ENCODE measurements around the gene LPIN2. TPM values are rescaled to one million over a fixed set of nuclear protein-coding genes. Genes with fewer than 3 reads are reported as not detected.
"Not testable (repeated sequence)": the region's sequence is repeated elsewhere in the genome, so short reads cannot be mapped to it uniquely, and the experiment has no call there.

The LPIN2 gene
- total RNA-seq, 1 experiment from 2014 or later, result 31.6 TPM

- DNase-seq (ENCODE audit: low read depth), result no peak
- in situ Hi-C loops (cut with HindIII; ENCODE audit: low pct_unique_long_range_greater_than_20kb, low sequenced_read_pairs), result no loop called here
Measured at GRCh38 chr18:3014503-3015203, 1.7 kb upstream of the LPIN2 start.

GRCh38 chr18:3012136-3013023 lies 564 bp downstream of the LPIN2 start:
- DNase-seq (ENCODE audit: low read depth), result no peak
- in situ Hi-C loops (cut with HindIII; ENCODE audit: low pct_unique_long_range_greater_than_20kb, low sequenced_read_pairs), result no loop called here

GRCh38 chr18:3010086-3010485 lies 2.9 kb downstream of the LPIN2 start:
- in situ Hi-C loops (cut with HindIII; ENCODE audit: low pct_unique_long_range_greater_than_20kb, low sequenced_read_pairs), result no loop called here
- DNase-seq (ENCODE audit: low read depth), result no peak

- peak; percentile 86 for DNase-seq (ENCODE audit: low read depth)
- in situ Hi-C loops (cut with HindIII; ENCODE audit: low pct_unique_long_range_greater_than_20kb, low sequenced_read_pairs), result no loop called here
Measured at GRCh38 chr18:3008541-3008940, 4.4 kb downstream of the LPIN2 start.

GRCh38 chr18:3007491-3007890 lies 5.5 kb downstream of the LPIN2 start:
- in situ Hi-C loops (cut with HindIII; ENCODE audit: low pct_unique_long_range_greater_than_20kb, low sequenced_read_pairs), result no loop called here
- no peak for DNase-seq (ENCODE audit: low read depth)

- in situ Hi-C loops (cut with HindIII; ENCODE audit: low pct_unique_long_range_greater_than_20kb, low sequenced_read_pairs), result no loop called here
Measured at GRCh38 chr18:3005462-3005861, 7.5 kb downstream of the LPIN2 start.

GRCh38 chr18:3003766-3004165 lies 9.2 kb downstream of the LPIN2 start:
- in situ Hi-C loops (cut with HindIII; ENCODE audit: low pct_unique_long_range_greater_than_20kb, low sequenced_read_pairs); DNase-seq (ENCODE audit: low read depth): not testable (repeated sequence)

More at GRCh38 chr18:3005462-3005861, 7.5 kb downstream of the LPIN2 start:
- no peak for DNase-seq (ENCODE audit: low read depth)

GRCh38 chr18:3002732-3003131 lies 10.2 kb downstream of the LPIN2 start:
- DNase-seq (ENCODE audit: low read depth), result peak; percentile 51
- in situ Hi-C loops (cut with HindIII; ENCODE audit: low pct_unique_long_range_greater_than_20kb, low sequenced_read_pairs), result no loop called here

- DNase-seq (ENCODE audit: low read depth), result no peak
- in situ Hi-C loops (cut with HindIII; ENCODE audit: low pct_unique_long_range_greater_than_20kb, low sequenced_read_pairs), result no loop called here
Measured at GRCh38 chr18:2998644-2999043, 14.3 kb downstream of the LPIN2 start.

GRCh38 chr18:2997846-2998564 lies 14.9 kb downstream of the LPIN2 start:
- no peak for DNase-seq (ENCODE audit: low read depth)
- in situ Hi-C loops (cut with HindIII; ENCODE audit: low pct_unique_long_range_greater_than_20kb, low sequenced_read_pairs), result no loop called here

GRCh38 chr18:2997429-2997828 lies 15.5 kb downstream of the LPIN2 start:
- no peak for DNase-seq (ENCODE audit: low read depth)
- in situ Hi-C loops (cut with HindIII; ENCODE audit: low pct_unique_long_range_greater_than_20kb, low sequenced_read_pairs), result no loop called here

- no peak for DNase-seq (ENCODE audit: low read depth)
- in situ Hi-C loops (cut with HindIII; ENCODE audit: low pct_unique_long_range_greater_than_20kb, low sequenced_read_pairs), result no loop called here
Measured at GRCh38 chr18:2994603-2995432, 18.1 kb downstream of the LPIN2 start.

GRCh38 chr18:2994020-2994589 lies 18.8 kb downstream of the LPIN2 start:
- in situ Hi-C loops (cut with HindIII; ENCODE audit: low pct_unique_long_range_greater_than_20kb, low sequenced_read_pairs), result no loop called here
- no peak for DNase-seq (ENCODE audit: low read depth)

- in situ Hi-C loops (cut with HindIII; ENCODE audit: low pct_unique_long_range_greater_than_20kb, low sequenced_read_pairs), result no loop called here
- DNase-seq (ENCODE audit: low read depth), result no peak
Measured at GRCh38 chr18:2992995-2993877, 19.7 kb downstream of the LPIN2 start.

GRCh38 chr18:2990956-2991640 lies 21.8 kb downstream of the LPIN2 start:
- in situ Hi-C loops (cut with HindIII; ENCODE audit: low pct_unique_long_range_greater_than_20kb, low sequenced_read_pairs), result no loop called here
- DNase-seq (ENCODE audit: low read depth), result no peak
